GM18873 (cell line): ENCODE results near the gene JMJD1C.
A peak's percentile ranks its signal among the peaks of the same experiment; 100 is the strongest.
"Not testable (repeated sequence)": the region's sequence is repeated elsewhere in the genome, so short reads cannot be mapped to it uniquely, and the experiment has no call there.

ENCODE experiments used
- ATAC-seq: cut with Tn5 transposase; IDR thresholded peaks from one replicate; pipeline ENCODE4 v1.9.1; 2021; ENCODE audit warnings: mild to moderate bottlenecking, moderate library complexity, moderate number of reproducible peaks; ENCODE audit not compliant: unreplicated experiment, low FRiP score

JMJD1C gene

DNA sequence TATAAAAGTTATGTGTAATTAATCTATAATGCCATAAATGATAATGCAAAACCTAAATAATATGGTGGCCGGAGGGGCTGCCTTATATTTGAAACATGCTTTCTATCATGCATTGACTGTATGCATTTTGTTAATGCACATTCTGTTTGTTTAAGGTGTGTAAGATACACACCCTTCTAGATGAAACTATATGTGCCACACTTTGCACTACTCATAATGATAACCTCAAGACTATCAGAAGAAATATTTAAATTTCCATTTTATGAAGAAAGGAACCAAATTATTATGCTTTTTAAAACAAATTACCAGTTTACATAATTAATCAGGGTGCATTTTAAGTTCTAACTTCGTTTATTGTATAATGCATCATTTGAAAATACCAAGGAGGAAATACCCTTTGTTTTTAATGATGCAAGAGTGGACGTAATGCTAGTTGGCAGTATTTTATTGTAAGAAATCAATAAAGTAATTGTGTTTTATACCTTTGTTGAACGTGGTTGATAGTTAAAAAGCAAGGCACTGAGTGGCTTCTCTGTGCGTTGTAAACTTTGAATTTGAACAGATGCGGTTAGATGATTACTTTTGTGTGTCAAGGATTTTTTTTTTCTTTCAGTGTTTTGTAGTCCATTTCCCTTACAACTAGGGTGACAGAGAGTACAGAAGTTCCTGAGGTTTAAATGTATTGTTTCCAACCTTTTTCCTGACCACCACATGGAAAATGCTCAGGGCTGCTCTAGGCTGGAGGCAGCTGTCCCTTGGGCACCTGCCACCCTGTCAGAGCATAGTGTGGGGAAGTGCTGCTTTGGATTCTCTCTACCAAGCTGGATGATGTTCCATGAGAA, 311.0 kb downstream of the JMJD1C start:
- no peak for ATAC-seq

GRCh38 chr10:63153868-63154545, 311.8 kb downstream of the JMJD1C start:
- ATAC-seq = not testable (repeated sequence)

GRCh38 chr10:63150745-63151144, 315.0 kb downstream of the JMJD1C start:
- no peak for ATAC-seq

DNA sequence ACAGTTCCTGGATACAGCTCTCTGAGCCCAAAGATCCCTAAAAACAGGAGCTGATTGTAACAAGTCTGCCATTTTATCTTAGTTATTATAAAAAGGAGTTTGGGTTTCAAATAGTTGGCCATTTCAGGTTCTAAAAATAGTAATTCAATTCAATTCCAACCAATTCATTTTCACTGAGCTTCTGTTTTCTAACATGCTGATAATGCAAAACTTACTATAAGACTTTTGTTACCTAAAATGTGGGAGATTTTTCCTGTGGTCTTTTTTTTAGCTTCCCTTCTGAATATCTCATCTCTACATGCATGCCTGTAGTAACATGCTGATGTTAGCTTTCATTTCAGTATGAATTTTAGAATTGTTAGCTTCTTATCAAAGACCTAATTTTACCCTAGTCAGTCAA, 319.3 kb downstream of the JMJD1C start:
- ATAC-seq = no peak

DNA sequence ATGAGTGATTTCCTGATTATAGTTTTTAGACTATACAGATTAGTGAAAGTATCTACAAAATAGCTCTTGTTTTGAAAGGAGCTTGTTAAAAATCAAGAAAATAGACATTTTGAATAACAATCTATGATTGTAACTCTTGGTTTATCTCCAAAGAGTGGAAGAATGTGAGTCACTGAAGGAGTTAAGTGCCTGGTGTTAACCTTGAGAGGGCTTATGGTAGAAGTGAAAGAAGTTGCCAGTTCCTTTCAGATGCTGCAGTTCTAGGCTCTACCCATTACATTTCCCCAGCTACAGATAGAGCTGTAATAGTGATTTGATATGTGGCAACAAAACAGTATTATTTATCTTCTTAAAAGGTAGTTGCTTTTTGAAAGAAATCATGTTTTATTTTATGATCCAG, 320.0 kb downstream of the JMJD1C start:
- ATAC-seq = no peak

GRCh38 chr10:63143987-63144386, 321.8 kb downstream of the JMJD1C start:
- ATAC-seq = no peak

DNA sequence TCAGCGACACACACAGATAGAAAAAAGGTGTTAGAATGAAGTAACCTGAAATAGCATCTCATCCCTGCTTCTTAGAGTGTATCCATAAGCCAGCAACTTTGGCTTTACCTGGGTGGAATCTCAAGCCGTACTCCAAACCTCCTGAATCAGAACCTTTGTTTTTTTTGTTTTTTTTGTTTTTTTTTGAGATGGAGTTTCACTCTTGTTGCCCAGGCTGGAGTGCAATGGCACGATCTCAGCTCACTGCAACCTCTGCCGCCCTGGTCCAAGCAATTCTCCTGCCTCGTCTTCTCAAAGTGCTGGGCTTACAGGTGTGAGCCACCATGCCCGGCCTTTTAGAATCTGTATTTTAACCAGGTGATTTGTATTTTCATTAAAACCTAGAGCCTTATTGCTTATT, 323.6 kb downstream of the JMJD1C start:
- no peak for ATAC-seq

GRCh38 chr10:63140077-63140476, 325.7 kb downstream of the JMJD1C start:
- no peak for ATAC-seq

- no peak for ATAC-seq
These were observed 328.5 kb downstream of the JMJD1C start for GRCh38 chr10:63137306-63137705.

GRCh38 chr10:63133821-63134557, 331.8 kb downstream of the JMJD1C start:
- ATAC-seq = no peak

- peak; percentile 95 for ATAC-seq
These were observed 332.5 kb downstream of the JMJD1C start, which contains the start of gene NRBF2 for GRCh38 chr10:63133056-63133820. Gene NRBF2 (plus strand): TSS chr10:63133328. CDS start chr10:63133471, 143 bp downstream.

DNA sequence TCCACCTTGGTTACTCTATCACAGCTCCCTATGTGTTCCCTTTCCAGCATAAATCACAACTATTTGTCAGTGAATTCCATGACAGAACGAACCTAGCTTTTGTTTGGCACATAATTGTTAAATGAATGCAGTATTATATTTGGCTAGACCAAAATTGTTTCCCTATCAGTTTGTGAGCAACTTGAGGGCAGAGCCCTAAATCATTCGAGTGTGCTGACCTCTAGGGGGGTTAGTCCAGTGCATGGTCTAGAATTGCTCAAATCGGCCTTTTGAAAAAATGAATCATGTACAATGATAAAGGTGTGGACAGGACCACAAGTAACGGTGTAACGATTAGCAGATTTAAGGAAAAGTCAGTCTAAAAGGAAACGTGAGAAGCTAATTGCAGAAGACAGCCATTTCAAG, 333.1 kb downstream of the JMJD1C start:
- ATAC-seq = no peak

GRCh38 chr10:63129888-63130287, 335.9 kb downstream of the JMJD1C start:
- ATAC-seq = no peak

DNA sequence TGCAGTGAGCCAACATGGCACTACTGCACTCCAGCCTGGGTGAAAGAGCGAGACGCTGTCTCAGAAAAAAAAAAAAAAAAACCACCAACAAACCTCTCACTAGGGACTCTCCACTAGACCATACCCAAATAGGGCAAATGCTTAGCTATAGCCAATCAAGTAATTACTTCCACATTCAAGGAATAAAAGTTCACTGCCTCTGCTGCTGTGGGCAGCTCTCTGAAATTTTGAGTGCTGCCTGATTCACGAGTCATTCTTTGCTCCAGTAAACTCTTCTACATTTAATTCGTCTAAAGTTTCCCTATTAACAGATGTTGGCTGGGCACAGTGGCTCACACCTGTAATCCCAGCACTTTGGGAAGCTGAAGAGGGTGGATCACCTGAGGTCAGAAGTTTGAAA, 337.3 kb downstream of the JMJD1C start:
- no peak for ATAC-seq

DNA sequence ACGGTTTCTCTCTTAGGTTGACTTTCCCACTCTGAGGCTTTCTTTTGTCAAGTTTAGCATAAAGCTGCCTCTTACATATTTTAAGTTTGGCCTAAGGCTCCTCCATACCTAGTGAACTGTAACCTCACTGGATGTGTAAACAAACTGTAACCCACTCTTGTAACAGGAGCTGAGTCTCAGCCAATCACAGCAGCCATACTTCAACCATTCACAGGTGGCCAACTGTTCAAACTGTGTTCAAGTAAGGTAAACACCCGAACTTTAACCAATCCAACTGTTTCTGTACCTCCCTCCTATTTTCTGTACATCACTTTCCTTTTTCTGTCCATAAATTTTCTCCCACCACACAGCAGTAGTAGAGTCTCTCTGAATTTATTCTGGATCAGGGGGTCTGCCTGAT, 340.3 kb downstream of the JMJD1C start:
- ATAC-seq = no peak

DNA sequence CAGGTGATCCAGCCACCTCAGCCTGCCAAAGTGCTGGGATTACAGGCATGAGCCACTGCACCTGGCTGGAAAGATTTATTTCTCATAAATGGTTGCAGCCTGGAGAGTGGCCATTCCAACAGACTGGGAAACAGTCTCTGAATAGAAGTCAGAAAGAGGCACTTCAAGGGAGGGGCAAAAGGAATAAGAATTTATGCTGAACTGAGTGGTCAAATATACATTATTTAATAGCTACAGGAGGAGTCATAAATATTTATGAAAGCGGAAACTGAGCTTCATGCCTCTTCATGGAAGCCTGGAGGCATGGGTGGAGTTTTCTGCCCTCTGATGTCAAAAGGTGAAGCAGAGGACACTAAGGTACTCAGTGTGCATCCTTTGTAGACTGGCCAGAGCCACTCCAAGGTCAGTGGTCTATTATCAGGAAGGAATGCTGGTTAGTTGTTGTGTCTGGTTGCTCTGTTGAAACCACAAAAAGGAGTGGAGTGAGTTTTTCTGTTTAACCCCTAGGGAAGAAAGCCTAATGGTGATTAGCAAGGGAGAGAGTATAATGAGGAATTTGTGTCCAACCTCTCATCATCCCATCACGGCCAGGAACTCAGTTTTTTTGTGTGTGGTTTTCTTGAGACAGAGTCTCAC, 341.9 kb downstream of the JMJD1C start:
- ATAC-seq = no peak

DNA sequence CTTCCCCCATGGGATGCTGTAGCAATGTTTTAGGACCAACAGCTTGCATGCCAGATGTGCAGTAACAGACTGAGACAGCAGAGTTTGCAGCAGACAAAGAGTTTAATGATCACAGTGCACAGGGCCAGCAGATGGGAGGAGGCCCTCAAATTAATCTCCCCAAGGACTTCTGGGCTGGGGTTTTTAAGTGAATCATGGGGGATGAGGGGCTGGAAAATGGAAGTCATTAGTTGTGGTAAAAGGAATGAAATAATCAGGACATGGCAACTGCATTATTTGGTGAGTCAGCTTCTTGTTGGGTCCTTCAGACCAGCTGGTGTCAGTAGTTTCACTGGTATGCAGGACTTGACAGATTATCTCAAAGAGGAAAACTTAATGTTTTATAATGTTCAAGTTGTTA, 345.2 kb downstream of the JMJD1C start:
- ATAC-seq = no peak

DNA sequence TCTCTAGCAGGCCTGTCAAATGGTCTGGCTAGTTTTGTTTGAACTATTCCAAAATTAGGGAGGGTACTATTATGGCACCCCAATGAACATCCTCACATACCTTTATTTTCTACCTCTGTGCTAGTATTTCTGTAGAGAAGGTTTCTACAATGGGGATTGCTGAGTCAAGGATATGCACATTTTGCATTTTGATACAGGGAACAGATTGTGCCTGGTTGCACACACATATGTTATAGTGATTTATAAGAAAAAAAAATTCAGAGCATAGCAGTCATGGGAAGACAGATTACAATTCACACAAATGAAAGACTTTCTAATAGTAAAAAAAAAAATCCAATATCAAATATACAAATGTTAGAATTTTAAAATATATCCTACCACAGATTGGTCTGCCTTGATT, 346.7 kb downstream of the JMJD1C start:
- no peak for ATAC-seq
